GM12891 (cell line): ENCODE results near the gene GRIK2.

ENCODE experiments used
- DNase-seq: peaks from one replicate; pipeline ENCODE4 v3.0.0; 2011; ENCODE audit warnings: low spot score; ENCODE audit not compliant: insufficient read length
- FAIRE-seq: peaks from 2 replicates; lab custom pipeline; 2011; peaks lifted over from hg19 to GRCh38; lab: Jason Lieb, UNC
- PAX5 ChIP-seq: IDR thresholded peaks from 2 replicates; pipeline ENCODE4 v1.6.1; 2011; ENCODE audit warnings: low read length, moderate library complexity, mild to moderate bottlenecking; ENCODE audit not compliant: insufficient read depth, severe bottlenecking
- POLR2A ChIP-seq: IDR thresholded peaks from 2 replicates; pipeline ENCODE4 v1.6.1; 2011; ENCODE audit warnings: low read depth, low read length, control low read depth
- POLR2AphosphoS5 ChIP-seq: IDR thresholded peaks from 2 replicates; pipeline ENCODE4 v1.6.1; 2011; ENCODE audit warnings: low read depth, low read length, control low read depth
- POU2F2 ChIP-seq: IDR thresholded peaks from 2 replicates; pipeline ENCODE4 v1.6.1; 2011; ENCODE audit warnings: low read depth, mild to moderate bottlenecking, control low read depth, low read length, moderate library complexity
- SPI1 ChIP-seq: IDR thresholded peaks from 2 replicates; pipeline ENCODE4 v1.6.1; 2011; ENCODE audit warnings: low read depth, low read length, control low read depth
- TAF1 ChIP-seq: IDR thresholded peaks from 2 replicates; pipeline ENCODE4 v1.6.1; 2011; ENCODE audit warnings: low read depth, low read length, control low read depth

The GRIK2 gene

DNA sequence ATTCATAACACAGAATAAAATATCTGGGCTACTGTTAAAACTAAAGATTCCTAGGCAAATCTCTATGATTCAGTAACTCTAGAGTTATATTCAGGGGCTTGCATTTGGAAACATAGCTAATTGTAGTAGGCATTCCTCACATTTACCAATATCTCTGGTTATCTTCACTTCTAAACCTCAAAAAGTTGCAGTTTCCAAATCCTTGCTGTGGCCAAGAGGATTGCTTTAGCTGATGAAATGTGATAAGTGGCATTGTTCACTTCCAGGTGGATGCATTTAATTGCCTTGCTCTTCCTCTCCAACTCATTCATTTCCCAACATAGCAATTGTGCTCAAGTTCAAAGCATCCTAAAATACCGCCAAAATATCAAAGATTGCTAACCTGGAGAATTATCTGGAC, 246.6 kb downstream of the GRIK2 start:
- TF ChIP-seq TAF1, result no peak
- TF ChIP-seq PAX5, result no peak
- TF ChIP-seq POLR2AphosphoS5, result no peak
- no peak for TF ChIP-seq POLR2A
- TF ChIP-seq SPI1, result no peak
- no peak for TF ChIP-seq POU2F2
- FAIRE-seq, result no peak
- no peak for DNase-seq

DNA sequence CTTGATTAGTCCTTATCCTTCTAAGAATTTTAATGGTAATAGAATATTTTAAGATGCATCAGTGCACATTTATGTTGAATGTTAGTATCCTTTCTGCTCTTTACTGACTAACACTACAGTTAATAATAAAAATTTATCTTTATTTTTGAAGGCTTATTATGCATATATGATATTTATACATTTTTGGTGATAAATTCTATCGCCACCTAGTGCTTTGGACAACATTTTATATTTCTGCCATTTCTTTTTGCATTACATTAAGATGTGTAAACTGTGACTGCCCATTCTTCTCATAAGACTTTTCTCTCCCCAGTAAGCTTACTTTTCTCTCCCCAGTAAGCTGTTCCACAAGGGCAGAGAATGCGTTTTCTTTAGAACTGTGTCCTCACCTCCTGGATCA, 252.3 kb downstream of the GRIK2 start:
- TF ChIP-seq POLR2AphosphoS5 (no peak), PAX5 (no peak), POU2F2 (no peak), TAF1 (no peak), POLR2A (no peak), SPI1 (no peak)
- no peak for FAIRE-seq
- no peak for DNase-seq

DNA sequence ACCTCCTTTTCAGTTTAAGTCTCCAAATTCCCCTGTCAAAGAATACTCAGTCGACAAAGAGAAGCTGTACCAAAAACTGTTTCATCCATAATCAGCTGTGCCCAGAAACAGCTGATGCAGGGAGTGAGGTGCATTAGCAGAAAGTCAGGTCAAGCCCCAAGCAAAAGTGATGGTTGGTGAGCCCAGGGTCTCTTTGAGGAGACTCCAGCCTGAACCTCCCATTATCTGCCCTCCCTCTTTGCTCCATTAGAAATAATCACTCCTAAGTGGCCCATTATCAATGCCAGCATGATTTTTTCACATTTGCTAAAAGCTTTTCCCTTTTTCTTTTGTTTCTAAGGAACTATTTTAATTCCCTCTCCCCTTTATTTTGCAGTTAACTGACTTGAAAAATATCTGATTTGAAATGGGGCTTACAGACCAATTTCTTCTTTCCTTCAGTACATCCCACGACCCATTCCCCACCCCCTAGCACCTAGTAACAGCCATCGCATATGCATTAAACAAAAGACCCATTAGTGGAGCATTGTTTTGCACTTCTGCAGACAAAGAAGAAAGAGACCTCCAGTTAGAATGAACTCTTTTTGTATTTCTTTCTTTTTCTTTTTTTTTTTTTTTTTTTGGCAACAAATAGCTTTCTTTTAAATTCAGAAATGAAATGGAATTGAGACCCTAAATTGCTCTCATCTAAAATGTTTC, 257.0 kb downstream of the GRIK2 start:
- FAIRE-seq (no peak), DNase-seq (no peak)
- TF ChIP-seq POLR2AphosphoS5 (no peak), POU2F2 (no peak), POLR2A (no peak), PAX5 (no peak), TAF1 (no peak), SPI1 (no peak)

DNA sequence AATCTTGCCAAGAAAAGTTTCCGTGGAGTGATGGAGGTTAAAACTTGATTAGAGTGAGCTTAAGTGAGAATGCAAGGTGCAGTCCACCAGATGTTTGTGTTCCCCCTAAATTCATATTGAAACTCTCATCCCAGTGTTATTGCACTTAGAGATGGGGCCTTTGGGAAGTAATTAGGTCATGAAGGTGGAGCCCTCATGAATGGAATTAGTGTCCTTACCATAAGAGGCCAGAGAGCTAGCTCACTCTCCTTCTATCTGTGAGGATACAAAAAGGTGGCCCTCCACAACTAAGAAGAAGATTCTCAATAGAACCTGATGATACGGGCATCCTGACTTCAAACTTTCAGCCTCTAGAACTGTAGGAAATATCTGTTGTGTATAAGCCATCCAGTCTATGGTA, 258.6 kb downstream of the GRIK2 start:
- FAIRE-seq, result no peak
- no peak for DNase-seq
- TF ChIP-seq SPI1 (no peak), POLR2AphosphoS5 (no peak), POLR2A (no peak), POU2F2 (no peak), TAF1 (no peak), PAX5 (no peak)

DNA sequence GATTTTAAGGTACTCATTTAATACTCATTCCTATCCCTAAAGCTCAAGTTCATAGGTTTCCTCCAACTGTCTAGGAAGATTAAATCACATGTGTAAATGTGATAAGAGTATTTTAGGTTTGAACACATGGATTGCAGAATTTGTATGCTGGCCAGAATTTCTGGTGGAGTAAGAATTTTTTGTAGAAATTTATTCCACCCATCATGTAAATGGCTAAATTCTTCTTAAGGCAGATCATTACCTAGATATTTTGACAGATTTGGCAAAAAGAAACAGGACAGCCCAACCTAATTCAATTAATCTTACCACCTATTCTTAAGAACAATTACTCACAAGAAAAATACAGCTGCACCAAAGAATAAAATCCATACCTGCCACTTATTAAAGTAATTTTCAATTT, 261.6 kb downstream of the GRIK2 start:
- no peak for TF ChIP-seq POLR2AphosphoS5
- no peak for TF ChIP-seq SPI1
- FAIRE-seq, result no peak
- DNase-seq, result no peak

DNA sequence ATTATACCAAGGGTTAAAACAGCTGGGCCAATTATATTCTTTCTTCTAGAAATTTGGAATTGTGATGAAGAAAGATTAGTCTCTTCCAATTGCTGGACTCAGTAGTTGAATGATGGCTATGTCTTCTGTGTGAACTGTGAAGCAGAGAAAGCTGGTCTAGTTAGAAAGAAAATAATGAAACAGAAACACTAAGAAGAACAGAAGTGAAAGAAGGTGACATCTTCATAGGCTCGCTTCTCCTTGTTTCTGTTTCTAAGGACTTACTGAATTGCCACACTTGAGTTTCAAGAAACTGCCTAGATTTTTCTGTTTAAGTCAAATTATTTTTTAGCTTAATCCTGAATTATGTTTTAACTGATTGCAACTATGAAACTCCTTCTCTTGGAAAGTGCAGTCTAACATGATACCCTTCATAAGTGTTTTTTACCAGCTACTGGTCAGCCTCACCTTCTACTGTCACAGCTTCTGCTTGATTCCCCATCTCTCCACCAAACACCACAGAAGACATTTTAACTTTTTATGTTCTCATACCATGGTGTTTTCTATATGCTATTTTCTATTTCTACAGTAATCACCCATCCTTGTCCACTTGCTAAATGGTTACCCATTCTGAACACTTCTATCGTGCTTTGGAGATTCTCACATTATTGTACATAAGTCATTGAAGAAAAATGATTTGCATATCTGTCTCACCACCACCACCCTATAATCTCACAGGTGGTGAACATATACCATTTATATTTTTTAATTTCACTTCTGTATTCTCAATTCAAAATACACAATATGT, 268.8 kb downstream of the GRIK2 start:
- TF ChIP-seq PAX5 (no peak), POLR2A (no peak), SPI1 (peak; percentile 60)
- FAIRE-seq (no peak), DNase-seq (no peak)

DNA sequence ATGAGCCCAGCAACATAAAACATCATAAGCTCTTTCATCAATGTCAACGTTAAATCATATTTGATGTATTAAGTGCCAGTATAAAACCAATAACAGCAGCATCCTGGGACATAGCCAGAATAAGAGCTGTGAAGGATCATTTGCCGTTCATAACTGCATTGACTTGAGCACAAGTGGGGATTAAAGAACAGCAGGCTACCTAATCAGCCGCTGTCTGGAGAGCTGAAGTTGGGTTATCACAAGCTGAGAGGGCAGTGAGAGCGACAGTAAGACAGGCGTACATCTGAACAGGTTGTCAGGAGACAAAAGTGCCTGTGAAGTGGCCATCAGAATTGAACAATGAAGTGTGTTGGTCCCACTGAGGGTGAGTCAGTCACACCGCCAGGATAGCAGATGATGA, 269.6 kb downstream of the GRIK2 start:
- no peak for DNase-seq
- TF ChIP-seq POLR2AphosphoS5, result no peak
- FAIRE-seq, result no peak

DNA sequence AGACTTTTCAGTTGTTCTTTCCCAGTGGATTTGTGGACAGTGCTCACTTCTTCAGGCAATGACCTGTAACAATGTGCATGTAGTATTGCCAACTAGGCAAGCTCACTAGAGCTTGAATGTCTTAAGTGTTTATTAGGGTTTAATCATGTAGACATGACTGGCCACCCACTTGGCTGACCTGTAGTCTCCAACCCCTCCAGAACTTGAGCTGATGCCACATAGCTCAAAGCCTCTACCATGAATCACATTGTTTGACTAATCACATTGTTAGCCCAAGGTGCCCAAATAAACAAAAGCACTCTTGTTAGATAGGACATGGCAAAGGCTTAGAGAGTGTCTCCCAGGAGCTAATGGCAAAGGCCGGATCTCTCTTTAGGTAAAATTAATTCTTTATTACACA, 272.7 kb downstream of the GRIK2 start:
- DNase-seq (no peak), FAIRE-seq (no peak)
- no peak for TF ChIP-seq SPI1
- no peak for TF ChIP-seq POU2F2
- no peak for TF ChIP-seq TAF1
- TF ChIP-seq POLR2AphosphoS5, result no peak
- no peak for TF ChIP-seq PAX5
- TF ChIP-seq POLR2A, result no peak

DNA sequence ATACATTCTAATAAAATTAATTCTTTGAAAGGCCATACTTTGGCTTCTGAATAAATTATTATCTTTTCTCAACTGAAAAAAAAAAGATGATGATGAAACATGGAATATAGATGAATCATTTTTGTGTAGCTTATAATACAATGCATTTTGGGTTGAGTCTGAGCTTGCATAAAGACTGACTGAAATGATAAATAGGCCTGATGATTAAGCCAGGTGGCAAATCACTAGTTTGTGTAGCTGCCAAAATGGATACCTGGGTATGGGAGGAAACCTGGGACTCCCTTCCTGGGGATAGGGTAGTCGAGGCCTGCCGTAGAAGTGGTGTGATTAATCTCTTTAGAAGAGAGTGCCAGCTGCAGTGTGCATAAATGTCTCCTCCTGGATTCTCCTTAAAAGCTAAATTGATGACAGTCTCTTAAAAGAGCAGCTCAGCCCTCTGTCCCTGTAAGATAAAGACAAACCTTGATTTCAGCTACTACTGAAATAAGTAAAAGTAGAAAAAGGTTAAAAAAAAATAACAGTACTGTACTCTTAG, 275.1 kb downstream of the GRIK2 start:
- TF ChIP-seq PAX5 (no peak), TAF1 (no peak), SPI1 (no peak), POU2F2 (no peak), POLR2AphosphoS5 (no peak), POLR2A (no peak)
- FAIRE-seq (no peak), DNase-seq (no peak)

DNA sequence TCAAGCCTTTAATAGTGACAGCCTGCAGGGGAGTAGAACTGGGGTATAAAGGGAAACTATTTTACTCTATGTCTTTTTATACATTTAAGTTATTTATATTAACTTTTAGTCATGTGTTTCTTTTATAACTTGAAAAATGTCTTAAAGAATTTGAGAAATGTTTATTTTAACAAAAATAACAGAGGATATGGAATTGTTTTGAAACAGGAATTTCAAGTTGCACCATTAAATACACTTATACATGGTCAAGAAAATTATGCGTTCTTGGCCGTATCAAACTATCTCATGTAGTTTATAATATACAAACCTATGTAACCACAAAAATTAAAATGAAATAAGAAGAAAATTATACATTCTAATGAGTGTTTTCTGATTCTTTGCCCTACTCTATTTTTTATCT, 282.7 kb downstream of the GRIK2 start:
- DNase-seq (no peak), FAIRE-seq (no peak)
- TF ChIP-seq POLR2AphosphoS5, result no peak
- no peak for TF ChIP-seq POU2F2
- TF ChIP-seq PAX5, result no peak
- no peak for TF ChIP-seq SPI1
- TF ChIP-seq TAF1, result no peak
- TF ChIP-seq POLR2A, result no peak
